Measurements from ENCODE around the gene GLI3.

DNA sequence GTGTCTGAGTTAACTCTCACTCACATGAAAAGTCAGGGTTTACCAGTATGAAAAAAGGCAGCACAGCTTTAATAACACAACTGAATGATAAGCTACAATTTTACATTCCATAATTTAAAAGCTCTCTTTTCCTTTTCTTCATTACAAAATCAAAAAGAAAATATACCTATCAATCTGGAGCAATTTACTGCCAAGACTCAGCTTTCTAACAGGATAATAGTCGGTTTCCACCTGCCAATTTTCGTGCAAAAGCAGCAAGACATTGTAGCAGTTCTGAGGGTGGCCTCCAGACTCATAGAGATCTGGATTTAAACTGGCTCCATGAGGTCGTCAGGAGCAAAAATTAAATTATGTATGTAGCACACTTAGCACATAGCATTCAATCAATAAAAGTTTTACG lies 191.0 kb downstream of the GLI3 start:
- TF ChIP-seq, protein P1, sequence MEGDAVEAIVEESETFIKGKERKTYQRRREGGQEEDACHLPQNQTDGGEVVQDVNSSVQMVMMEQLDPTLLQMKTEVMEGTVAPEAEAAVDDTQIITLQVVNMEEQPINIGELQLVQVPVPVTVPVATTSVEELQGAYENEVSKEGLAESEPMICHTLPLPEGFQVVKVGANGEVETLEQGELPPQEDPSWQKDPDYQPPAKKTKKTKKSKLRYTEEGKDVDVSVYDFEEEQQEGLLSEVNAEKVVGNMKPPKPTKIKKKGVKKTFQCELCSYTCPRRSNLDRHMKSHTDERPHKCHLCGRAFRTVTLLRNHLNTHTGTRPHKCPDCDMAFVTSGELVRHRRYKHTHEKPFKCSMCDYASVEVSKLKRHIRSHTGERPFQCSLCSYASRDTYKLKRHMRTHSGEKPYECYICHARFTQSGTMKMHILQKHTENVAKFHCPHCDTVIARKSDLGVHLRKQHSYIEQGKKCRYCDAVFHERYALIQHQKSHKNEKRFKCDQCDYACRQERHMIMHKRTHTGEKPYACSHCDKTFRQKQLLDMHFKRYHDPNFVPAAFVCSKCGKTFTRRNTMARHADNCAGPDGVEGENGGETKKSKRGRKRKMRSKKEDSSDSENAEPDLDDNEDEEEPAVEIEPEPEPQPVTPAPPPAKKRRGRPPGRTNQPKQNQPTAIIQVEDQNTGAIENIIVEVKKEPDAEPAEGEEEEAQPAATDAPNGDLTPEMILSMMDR (conservative IDR thresholded peaks at IDR 0.05; ENCODE audit: low read length) = no peak
- no peak for TF ChIP-seq EZH2phosphoT487 (IDR thresholded peaks at IDR 0.05; ENCODE audit: borderline replicate concordance)

All from Loucy (cell line).